SJCRH30 (cell line): ENCODE data around the gene TRIO. TPM values are rescaled to one million over a fixed set of nuclear protein-coding genes. Genes with fewer than 3 reads are reported as not detected.

ENCODE experiments used
- DNase-seq, 2 experiments: peaks; one replicate each; pipeline ENCODE4 v3.0.0-alpha.2; 2015 to 2020
- H3K27ac ChIP-seq: fragments of 250-450 bp; sonication (Bioruptor Pico); 2 replicates; pipeline ENCODE4 v1.5.1; 2020; ENCODE audit warnings: mild to moderate bottlenecking, moderate library complexity
- H3K27me3 ChIP-seq: fragments of 250-450 bp; sonication (Bioruptor Pico); 2 replicates; pipeline ENCODE4 v1.5.1; 2020; ENCODE audit warnings: mild to moderate bottlenecking, moderate library complexity
- H3K36me3 ChIP-seq: fragments of 250-450 bp; sonication (Bioruptor Pico); 2 replicates; pipeline ENCODE4 v1.5.1; 2020; ENCODE audit warnings: mild to moderate bottlenecking, moderate library complexity
- H3K4me1 ChIP-seq: fragments of 250-450 bp; sonication (Bioruptor Pico); 2 replicates; pipeline ENCODE4 v1.5.1; 2020; ENCODE audit warnings: mild to moderate bottlenecking, moderate library complexity
- H3K4me3 ChIP-seq: fragments of 250-450 bp; sonication (Bioruptor Pico); 2 replicates; pipeline ENCODE4 v1.5.1; 2020; ENCODE audit warnings: mild to moderate bottlenecking, moderate library complexity
- H3K9me3 ChIP-seq: fragments of 250-450 bp; sonication (Bioruptor Pico); replicated peaks from 2 replicates; pipeline ENCODE4 v1.5.1; 2020; ENCODE audit warnings: mild to moderate bottlenecking, moderate library complexity
- total RNA-seq: library from RNA; depleted of rRNA; stranded (reverse); fragments of >200 nt; shearing (Covaris generic); gene quantifications from 2 replicates; pipeline ENCODE4 v1.2.3, GENCODE V29; 2014

Gene TRIO
- total RNA-seq, 1 experiment from 2014 or later: 82.9 TPM

DNA sequence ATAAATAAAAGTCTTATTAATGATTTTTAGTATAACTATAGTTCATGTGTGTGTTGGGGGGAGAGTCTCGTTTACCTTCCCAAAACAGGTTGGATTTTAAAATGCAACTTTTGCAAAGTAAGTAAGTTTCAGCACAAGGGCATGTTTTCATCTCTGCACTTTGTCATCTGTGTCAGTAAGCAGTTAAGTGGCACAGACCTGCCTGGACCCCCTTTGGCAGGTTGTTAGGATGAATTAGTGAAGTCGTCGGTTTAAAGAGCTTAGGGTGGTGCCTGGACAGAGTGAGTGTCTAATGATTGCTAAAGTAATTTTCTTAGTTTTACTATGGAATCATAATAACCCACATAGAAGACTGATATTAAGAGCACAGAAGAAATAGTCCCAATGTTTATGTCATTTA is 74.9 kb downstream of the TRIO start:
- H3K4me3 ChIP-seq: no peak overlapping the region

DNA sequence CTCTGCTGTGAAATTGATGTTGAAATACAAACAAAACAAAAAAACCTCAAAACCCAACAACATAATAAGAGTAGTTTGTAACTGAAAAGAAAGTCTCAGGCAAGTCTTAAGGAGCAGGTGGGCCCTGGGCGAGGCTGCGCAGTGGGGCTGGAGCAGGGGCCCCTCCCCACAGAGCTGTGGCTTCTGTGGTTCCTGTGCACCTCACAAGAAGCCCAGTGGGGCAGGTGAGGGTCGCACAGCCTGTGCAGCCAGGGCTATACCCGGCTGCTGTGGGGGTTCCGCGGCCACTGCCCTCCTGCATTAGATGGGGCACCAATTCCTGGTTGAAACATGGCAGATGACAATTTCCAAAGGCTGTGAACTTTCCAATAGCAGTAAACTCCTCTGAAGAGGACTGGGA is 75.3 kb downstream of the TRIO start:
- peaks cover 6% of the 10 kb centered on the region for H3K4me1 ChIP-seq
- no peaks in the 10 kb centered on the region for H3K9me3 ChIP-seq
- no peaks in the 10 kb centered on the region for H3K27me3 ChIP-seq
- no peak overlapping the region for H3K4me3 ChIP-seq
- H3K36me3 ChIP-seq: no peaks in the 10 kb centered on the region
- no peak overlapping the region for H3K27ac ChIP-seq
- DNase-seq: no peak

More for the DNA sequence above, 74.9 kb downstream of the TRIO start:
- Histone ChIP-seq H3K9me3 (no peaks in the 10 kb centered on the region), H3K27ac (no peak overlapping the region), H3K27me3 (no peaks in the 10 kb centered on the region), H3K36me3 (no peaks in the 10 kb centered on the region), H3K4me1 (peaks cover 6% of the 10 kb centered on the region)
- DNase-seq: no peak

DNA sequence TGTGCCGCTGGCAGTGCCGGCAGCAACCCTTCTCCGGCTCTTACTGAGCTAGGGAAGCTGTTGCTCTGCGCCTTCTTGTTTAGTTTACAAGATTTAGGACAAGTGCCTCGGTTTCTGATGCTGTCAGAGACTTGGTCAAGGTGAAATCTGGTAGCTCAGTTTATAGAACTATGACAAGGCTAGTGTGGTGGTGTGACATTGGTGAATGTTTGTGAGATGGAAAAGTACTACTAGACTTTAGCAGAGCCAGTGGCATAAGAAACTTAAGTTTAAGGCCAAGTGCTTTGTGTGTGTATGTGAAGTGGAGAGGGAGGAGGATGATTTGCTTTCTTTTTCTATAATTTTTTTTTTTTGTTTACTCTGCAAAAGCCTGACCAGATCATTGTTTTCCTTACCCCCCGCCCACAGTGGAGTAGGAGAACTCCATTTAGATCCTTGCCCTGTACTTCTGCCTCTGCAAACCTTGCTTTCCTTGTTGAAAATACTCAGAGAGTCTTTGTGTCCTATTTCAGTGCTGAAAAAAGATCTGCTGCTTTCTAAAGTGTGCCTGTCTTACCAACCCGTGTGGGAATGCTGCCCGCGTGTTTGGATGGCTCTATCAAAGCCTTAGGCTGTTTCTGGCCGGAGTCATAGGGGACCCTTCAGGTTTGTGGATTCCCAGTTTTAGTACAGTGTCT is 75.9 kb downstream of the TRIO start:
- Histone ChIP-seq H3K4me1 (peaks cover 6% of the 10 kb centered on the region), H3K9me3 (no peaks in the 10 kb centered on the region), H3K27ac (no peak overlapping the region), H3K27me3 (no peaks in the 10 kb centered on the region), H3K36me3 (no peaks in the 10 kb centered on the region), H3K4me3 (no peak overlapping the region)
- DNase-seq: no peak

DNA sequence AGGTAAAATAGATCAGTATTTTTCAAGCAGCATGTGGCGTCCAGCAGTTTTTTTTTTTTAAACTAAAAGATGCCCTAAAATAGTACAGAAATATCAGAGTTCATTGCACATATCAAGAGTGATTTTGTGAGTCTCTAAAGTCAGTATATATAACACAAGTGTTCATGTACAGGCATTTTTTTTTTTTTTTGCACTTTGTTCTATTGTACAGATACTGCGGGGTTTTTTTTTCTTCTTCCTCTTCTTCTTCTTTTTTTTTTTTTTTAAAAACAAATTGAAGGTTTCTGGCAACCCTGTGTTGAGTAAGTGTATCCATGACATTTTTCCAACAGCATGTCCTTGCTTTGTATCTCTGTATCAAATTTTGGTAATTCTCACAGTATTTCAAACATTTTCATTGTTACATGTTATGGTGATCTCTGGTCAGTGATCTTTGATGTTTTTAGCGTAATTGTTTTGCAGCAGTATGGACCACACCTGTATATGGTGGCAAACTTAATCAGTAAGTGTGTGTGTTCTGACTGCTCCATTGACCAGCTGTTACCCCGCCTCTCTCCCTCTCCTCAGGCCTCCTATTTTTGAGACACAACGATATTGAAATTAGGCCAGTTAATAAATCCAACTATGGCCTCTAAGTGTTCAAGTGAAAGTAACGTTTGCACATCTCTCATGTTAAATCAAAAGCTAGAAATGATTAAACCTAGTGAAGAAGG is 76.8 kb downstream of the TRIO start:
- no peak for DNase-seq
- H3K4me1 ChIP-seq: peaks cover 6% of the 10 kb centered on the region
- no peak overlapping the region for H3K4me3 ChIP-seq
- no peak overlapping the region for H3K27ac ChIP-seq
- H3K9me3 ChIP-seq: no peaks in the 10 kb centered on the region
- no peaks in the 10 kb centered on the region for H3K27me3 ChIP-seq
- no peaks in the 10 kb centered on the region for H3K36me3 ChIP-seq

DNA sequence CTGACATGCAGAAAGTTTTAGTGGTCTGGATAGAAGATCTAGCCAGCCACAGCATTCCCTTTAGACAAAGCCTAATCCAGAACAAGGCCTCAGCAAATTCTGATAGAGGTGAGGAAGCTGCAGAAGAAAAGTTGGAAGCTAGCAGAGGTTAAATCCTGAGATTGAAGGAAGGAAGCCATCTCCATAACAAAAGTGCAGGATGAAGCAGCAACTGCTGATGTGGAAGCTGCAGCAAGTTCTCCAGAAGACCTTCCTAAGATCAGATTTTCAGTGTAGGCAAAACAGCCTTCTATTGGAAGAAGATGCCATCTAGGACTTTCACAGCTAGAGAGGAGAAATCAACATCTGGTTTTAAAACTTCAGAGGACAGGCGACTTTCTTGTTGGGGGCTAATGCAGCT is 77.5 kb downstream of the TRIO start:
- Histone ChIP-seq H3K4me1 (peaks cover 6% of the 10 kb centered on the region), H3K27ac (no peak overlapping the region), H3K9me3 (no peaks in the 10 kb centered on the region), H3K27me3 (no peaks in the 10 kb centered on the region), H3K4me3 (no peak overlapping the region), H3K36me3 (no peaks in the 10 kb centered on the region)
- no peak for DNase-seq

DNA sequence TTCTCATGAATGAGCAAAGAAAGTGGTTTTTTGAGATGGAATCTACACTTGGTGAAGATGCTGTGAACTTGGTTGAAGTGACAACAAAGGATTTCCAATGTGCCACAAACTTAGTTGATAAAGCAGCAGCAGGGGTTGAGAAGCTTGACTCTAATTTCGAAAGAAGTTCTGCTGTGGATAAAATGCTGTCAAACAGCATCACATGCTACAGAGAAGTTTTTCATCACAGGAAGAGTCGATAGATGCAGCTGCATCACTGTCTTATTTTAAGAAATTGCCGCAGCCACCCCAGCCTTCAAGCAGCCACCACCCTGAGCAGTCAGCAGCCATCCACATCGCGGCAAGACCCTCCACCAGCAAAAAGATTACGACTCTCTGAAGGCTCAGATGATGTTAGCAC is 78.6 kb downstream of the TRIO start:
- DNase-seq: no peak
- Histone ChIP-seq H3K9me3 (no peaks in the 10 kb centered on the region), H3K27me3 (no peaks in the 10 kb centered on the region), H3K36me3 (no peaks in the 10 kb centered on the region), H3K4me3 (no peak overlapping the region), H3K27ac (no peak overlapping the region), H3K4me1 (no peaks in the 10 kb centered on the region)

DNA sequence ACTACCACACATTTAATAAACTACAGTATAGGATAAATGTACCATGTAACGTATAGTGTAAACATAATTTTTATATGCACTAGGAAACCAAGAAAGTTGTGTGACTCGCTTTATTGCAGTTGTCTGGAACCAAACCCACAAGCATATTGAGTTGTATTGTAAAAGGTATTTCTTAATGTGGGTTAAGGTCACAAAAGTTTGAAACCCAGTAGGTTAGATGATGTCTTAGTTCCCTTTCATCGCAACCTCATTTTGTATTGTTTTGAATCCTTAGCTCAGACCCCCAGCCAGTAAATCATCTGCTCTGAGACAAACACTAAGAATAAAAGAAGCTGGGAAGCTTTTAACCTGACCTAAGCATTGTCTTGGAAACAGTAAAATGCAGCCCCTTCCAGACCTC is 79.1 kb downstream of the TRIO start:
- H3K4me3 ChIP-seq: no peak overlapping the region
- no peaks in the 10 kb centered on the region for H3K9me3 ChIP-seq
- H3K36me3 ChIP-seq: no peaks in the 10 kb centered on the region
- H3K4me1 ChIP-seq: no peaks in the 10 kb centered on the region
- DNase-seq: no peak
- H3K27ac ChIP-seq: no peak overlapping the region
- no peaks in the 10 kb centered on the region for H3K27me3 ChIP-seq

DNA sequence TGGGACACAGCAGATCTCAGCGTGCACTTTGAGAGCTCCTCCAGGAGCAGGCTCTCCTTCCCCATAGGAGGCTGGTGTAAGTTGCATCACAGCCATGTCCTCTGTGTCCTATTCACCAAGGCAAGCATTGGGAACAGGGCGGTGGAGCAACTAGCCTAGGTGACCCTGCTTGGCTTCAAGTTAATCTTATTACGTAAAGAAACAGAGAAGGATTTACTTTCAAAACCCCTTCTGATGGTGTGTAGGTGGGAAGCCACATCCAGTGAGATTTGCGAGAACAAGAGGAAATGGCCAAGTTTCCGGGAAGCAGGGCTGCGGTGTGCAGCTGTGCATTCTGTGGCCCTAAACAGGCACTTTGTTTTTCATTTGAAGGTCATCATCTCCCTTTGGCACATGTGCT is 80.2 kb downstream of the TRIO start:
- no peaks in the 10 kb centered on the region for H3K36me3 ChIP-seq
- H3K4me3 ChIP-seq: no peak overlapping the region
- no peak overlapping the region for H3K27ac ChIP-seq
- H3K27me3 ChIP-seq: no peaks in the 10 kb centered on the region
- DNase-seq: no peak
- H3K9me3 ChIP-seq: no peaks in the 10 kb centered on the region
- no peaks in the 10 kb centered on the region for H3K4me1 ChIP-seq

DNA sequence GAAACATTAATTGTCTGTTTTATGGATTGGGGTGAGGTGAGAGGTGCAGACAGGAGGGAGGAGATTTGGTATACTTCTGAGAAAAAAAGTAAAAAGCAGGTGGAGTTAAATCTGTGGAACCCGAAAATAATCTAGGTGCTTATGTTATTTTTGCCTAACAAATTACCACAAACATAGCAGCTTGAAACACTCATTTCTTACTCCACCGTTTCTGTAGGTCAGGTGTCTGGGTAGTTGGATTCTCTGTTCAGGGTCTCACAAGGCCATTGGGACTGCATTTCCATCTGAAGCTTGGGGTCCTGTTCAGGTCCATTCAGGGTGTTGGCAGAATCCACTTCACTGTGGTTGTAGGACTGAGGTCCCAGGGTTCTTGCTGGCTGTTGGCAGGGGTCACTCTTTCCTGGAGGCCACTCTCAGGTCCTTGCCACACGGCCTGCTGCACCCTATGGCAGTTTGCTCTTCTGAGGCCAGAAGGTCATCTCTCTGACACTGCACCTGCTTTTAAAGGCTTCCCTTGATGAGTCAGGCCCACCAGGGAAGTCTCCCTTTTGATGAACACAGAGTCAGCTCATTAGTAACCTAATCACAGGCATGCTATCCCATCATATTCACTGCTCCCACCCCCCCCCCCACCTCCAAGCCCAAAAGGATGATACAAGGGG is 82.2 kb downstream of the TRIO start:
- DNase-seq: no peak
- H3K27me3 ChIP-seq: no peaks in the 10 kb centered on the region
- H3K4me3 ChIP-seq: no peak overlapping the region
- H3K36me3 ChIP-seq: no peaks in the 10 kb centered on the region
- no peaks in the 10 kb centered on the region for H3K4me1 ChIP-seq
- H3K9me3 ChIP-seq: no peaks in the 10 kb centered on the region
- no peak overlapping the region for H3K27ac ChIP-seq

DNA sequence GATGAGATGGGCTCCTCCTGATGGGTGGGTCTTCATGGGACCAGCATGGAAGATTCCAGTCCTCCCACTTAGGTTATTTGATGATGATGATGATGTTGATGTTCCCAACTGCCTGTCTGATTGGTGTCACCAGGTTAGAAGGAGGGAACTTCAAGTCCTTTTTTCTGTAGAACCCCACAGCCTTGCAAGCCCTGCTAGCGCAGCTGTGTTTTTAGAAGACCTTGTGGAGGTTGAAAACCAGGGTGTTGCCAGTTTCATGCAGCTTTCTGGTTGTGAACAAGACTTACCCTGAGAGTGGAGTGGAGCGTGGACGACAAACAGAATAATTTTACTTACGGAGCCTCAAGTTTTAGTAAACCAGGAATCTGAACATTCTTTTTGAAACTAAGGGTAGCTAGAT is 83.0 kb downstream of the TRIO start:
- no peaks in the 10 kb centered on the region for H3K27me3 ChIP-seq
- no peak for DNase-seq
- H3K4me3 ChIP-seq: no peak overlapping the region
- H3K36me3 ChIP-seq: no peaks in the 10 kb centered on the region
- no peaks in the 10 kb centered on the region for H3K9me3 ChIP-seq
- H3K4me1 ChIP-seq: no peaks in the 10 kb centered on the region
- no peak overlapping the region for H3K27ac ChIP-seq

DNA sequence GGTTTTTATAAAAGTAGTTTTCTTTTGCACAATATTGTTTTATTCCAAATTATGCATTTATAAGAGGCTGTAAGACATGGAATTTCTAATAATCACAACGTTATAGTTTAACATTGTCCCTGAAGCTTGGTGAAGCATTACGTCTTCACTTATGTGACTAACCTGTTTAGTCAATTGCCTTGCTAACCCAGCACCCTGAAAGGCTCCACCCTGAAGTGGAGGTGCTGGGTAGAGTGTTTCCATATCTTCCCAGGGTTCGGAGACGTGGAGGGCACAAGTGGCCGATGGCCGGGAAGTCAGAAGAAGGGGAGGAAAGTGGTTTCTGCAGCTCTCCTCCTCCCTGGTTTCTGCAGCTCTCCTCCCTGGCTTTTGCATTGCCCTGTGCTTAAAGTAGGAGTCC is 83.4 kb downstream of the TRIO start:
- Histone ChIP-seq H3K4me1 (no peaks in the 10 kb centered on the region), H3K27me3 (no peaks in the 10 kb centered on the region), H3K4me3 (no peak overlapping the region), H3K27ac (no peak overlapping the region), H3K36me3 (no peaks in the 10 kb centered on the region), H3K9me3 (no peaks in the 10 kb centered on the region)
- DNase-seq: no peak

DNA sequence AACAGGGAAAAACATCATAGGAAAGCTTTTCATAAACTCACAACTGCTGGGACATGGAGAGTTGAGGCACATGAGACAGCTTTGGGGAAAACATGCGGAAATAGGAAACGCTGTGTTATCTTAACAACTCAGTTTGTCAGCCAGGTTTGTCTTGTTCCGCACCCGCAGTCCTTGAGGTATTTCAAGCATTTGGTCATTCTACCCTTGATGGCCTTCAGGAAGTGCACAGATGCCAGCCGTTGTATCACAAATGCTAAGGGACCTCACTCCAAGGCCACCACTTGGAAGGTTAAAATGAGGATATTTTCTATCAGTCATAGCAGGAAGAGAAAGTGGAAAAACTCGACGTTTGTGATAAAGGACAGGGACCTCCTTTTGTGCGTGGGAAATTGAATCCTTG is 83.8 kb downstream of the TRIO start:
- H3K4me3 ChIP-seq: no peak overlapping the region
- no peaks in the 10 kb centered on the region for H3K36me3 ChIP-seq
- no peak for DNase-seq
- H3K9me3 ChIP-seq: no peaks in the 10 kb centered on the region
- H3K4me1 ChIP-seq: no peaks in the 10 kb centered on the region
- no peaks in the 10 kb centered on the region for H3K27me3 ChIP-seq
- H3K27ac ChIP-seq: no peak overlapping the region

DNA sequence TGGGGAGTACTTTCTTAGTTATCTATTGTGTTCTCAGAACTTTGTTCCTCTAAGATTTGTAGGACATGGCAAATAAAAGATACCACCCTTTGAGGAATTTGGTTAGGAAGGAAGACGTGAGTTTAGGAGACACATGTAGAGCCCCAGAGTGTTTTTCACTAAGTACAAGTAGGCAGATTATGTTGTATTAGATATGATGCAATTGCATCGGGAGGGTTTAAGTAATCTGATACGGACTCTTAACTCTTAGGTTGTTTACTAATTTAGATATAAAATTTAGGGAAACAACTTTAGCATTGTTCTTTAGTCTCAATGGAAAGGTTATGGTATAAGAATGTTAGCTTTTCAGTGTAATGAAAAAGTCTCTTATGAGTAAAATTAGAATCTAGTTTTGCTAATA is 84.4 kb downstream of the TRIO start:
- no peaks in the 10 kb centered on the region for H3K36me3 ChIP-seq
- no peaks in the 10 kb centered on the region for H3K9me3 ChIP-seq
- DNase-seq: no peak
- no peak overlapping the region for H3K27ac ChIP-seq
- no peaks in the 10 kb centered on the region for H3K27me3 ChIP-seq
- no peak overlapping the region for H3K4me3 ChIP-seq
- H3K4me1 ChIP-seq: no peaks in the 10 kb centered on the region

DNA sequence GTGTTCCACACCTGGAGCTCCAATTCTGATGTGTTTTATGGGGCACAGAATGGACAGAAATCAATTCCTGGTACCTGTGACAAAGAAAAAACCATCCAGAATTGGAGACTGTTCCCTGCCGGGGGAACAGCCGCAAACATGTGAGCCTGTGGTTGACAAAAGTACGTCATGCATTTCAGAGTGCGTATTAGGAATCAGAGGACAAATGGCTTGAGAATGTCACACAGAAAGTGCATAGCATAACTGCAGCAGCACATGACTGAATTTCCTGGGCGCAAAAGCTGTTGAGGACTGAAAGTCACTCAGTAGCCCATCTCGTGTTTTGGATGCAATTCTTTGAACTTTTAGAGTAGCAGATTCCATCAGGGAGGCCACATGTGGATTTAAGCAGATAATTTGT is 85.1 kb downstream of the TRIO start:
- H3K4me3 ChIP-seq: no peak overlapping the region
- H3K4me1 ChIP-seq: no peaks in the 10 kb centered on the region
- H3K36me3 ChIP-seq: no peaks in the 10 kb centered on the region
- no peak overlapping the region for H3K27ac ChIP-seq
- DNase-seq: no peak
- no peaks in the 10 kb centered on the region for H3K27me3 ChIP-seq
- H3K9me3 ChIP-seq: no peaks in the 10 kb centered on the region

DNA sequence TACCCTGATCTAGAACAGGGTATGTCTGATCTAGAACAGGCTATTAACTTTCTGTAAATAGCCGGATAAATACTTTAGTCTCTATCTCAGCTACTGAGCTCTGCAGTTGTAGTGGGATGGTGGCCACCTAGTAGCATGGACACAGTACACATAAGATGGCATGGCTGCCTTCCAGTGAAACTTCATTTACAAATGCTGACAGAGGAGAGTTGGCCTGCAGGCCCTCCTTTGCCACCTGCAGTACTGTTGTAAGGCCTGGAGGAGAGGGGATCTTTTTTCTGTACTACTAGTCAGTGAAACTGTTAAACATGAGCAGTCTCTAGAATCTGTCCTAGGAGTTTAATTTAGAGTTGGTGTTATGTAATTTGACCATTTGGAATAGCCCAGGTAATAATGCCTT is 86.0 kb downstream of the TRIO start:
- no peaks in the 10 kb centered on the region for H3K4me1 ChIP-seq
- DNase-seq: no peak
- H3K27ac ChIP-seq: no peak overlapping the region

More for the DNA sequence above, 86.0 kb downstream of the TRIO start:
- Histone ChIP-seq H3K36me3 (no peaks in the 10 kb centered on the region), H3K4me3 (no peak overlapping the region), H3K9me3 (no peaks in the 10 kb centered on the region), H3K27me3 (no peaks in the 10 kb centered on the region)
